Activated CD4-positive, alpha-beta memory T cell treated with anti-CD3 and anti-CD28 coated beads, Interleukin-2, amount 10 ng/mL, durations not matched to agents 7 days and 5 days (primary cell): ENCODE data around the gene EIF6. TPM values are rescaled to one million over a fixed set of nuclear protein-coding genes. Genes with fewer than 3 reads are reported as not detected.
"Not testable (repeated sequence)": the region's sequence is repeated elsewhere in the genome, so short reads cannot be mapped to it uniquely, and the experiment has no call there.

Experiments used
- CTCF ChIA-PET: fragments of 350-600 bp; sonication (Branson Sonifier 250); formaldehyde crosslinking; loops from one replicate; lab custom pipeline; 2021; ENCODE audit warnings: antibody characterized with exemption, inconsistent platforms; lab: Charles Lee
- POLR2A ChIA-PET: fragments of 350-600 bp; sonication (Branson Sonifier 250); formaldehyde crosslinking; loops from one replicate; lab custom pipeline; 2021; ENCODE audit warnings: antibody characterized with exemption; lab: Charles Lee
- DNase-seq: peaks from one replicate; pipeline ENCODE4 v3.0.0-alpha.2; 2020
- H3K27ac Mint-ChIP-seq: one replicate; pipeline ENCODE4 v1.8.0; 2021; ENCODE audit warnings: mild to moderate bottlenecking, mixed read lengths
- H3K27me3 Mint-ChIP-seq: one replicate; pipeline ENCODE4 v1.8.0; 2021; ENCODE audit warnings: mixed read lengths
- H3K36me3 Mint-ChIP-seq: one replicate; pipeline ENCODE4 v1.8.0; 2021; ENCODE audit warnings: low read depth, mixed read lengths
- H3K4me1 Mint-ChIP-seq: one replicate; pipeline ENCODE4 v1.8.0; 2021; ENCODE audit warnings: mixed read lengths
- H3K4me3 Mint-ChIP-seq: one replicate; pipeline ENCODE4 v1.8.0; 2021; ENCODE audit warnings: mild to moderate bottlenecking, mixed read lengths
- H3K9me3 Mint-ChIP-seq: one replicate; pipeline ENCODE4 v1.8.0; 2021; ENCODE audit warnings: mixed read lengths
- total RNA-seq, 2 experiments: library from RNA; stranded (reverse); gene quantifications; one replicate each; pipeline ENCODE4 v1.2.3, GENCODE V29; 2021

Gene EIF6
- total RNA-seq, 2 experiments from 2014 or later, result 86.1 to 91.3 TPM

DNA sequence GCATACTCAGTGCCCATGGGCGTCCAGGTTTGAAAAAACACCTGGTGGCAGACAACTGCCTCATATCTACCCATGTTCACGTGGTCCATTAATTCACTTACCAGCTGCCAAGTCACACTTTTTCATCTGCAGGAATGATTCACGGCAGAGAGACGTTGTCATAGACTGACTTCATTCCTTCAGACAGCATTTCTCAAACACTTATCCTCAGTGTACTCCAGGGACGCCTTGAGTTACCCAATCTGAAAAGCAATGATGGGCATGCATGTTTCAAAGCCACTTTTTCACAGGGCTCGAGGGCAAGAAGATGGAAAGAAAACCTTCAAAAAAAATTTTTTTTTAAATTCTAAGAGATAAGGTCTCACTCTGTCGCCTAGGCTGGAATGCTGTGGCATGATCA is 12.7 kb downstream of the EIF6 start:
- ChIA-PET POLR2A (interaction anchor here (0.5 to 1.1 kb wide), 2 partner anchors 127 to 547 kb away, joined by 3 read pairs; no protein-coding TSS in a partner anchor), CTCF (interaction anchor here (0.6 kb wide), 1 partner anchor 175 kb away, joined by 3 read pairs; no protein-coding TSS in a partner anchor)
- H3K27ac Mint-ChIP-seq, result no peak overlapping the region
- peaks cover 4% of the 10 kb centered on the region for H3K36me3 Mint-ChIP-seq
- H3K4me3 Mint-ChIP-seq, result no peak overlapping the region
- H3K4me1 Mint-ChIP-seq, result peaks cover 11% of the 10 kb centered on the region
- DNase-seq, result no peak
- H3K9me3 Mint-ChIP-seq, result no peaks in the 10 kb centered on the region
- H3K27me3 Mint-ChIP-seq, result no peaks in the 10 kb centered on the region

DNA sequence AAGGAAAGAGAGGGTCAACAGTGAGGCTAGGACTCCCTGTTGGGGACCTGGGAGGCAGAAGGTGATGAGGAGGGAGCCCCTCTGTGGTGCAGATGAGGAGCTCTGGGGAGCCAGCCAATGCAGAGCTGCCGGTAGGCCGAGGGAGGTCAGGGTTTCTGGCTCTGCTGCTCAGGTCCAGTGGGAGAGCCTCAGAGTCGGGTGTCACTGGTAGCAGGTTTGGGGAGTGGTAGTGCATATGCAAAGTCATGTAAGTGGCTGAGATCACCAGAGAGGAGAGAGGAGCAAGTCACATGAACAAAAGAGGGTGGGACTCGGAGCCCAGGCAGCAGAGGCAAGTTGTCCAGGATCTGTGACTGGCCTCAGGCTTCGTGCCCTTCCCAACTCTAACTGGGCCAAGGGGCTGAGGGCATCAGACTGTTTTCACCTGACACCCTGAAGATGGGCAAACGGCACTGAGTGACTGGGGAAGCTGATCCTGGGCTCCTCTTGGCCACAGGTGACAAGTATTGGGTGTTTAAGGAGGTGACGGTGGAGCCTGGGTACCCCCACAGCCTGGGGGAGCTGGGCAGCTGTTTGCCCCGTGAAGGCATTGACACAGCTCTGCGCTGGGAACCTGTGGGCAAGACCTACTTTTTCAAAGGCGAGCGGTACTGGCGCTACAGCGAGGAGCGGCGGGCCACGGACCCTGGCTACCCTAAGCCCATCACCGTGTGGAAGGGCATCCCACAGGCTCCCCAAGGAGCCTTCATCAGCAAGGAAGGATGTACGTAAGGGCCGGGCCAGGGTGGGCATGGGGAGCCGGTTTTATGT is 13.3 kb downstream of the EIF6 start:
- Mint-ChIP-seq H3K9me3 (no peaks in the 10 kb centered on the region), H3K27ac (no peak overlapping the region), H3K4me3 (no peak overlapping the region), H3K4me1 (peaks cover 7% of the 10 kb centered on the region), H3K27me3 (no peaks in the 10 kb centered on the region), H3K36me3 (peaks cover 10% of the 10 kb centered on the region)
- no peak for DNase-seq
- CTCF ChIA-PET, result interaction anchor here (0.6 to 4.2 kb wide), 4 partner anchors 125 to 881 kb away, joined by 3 to 38 read pairs (median 12); partner anchors contain the start of gene EDEM2
- POLR2A ChIA-PET, result interaction anchor here (0.5 to 1.1 kb wide), 2 partner anchors 126 to 546 kb away, joined by 3 read pairs; no protein-coding TSS in a partner anchor

DNA sequence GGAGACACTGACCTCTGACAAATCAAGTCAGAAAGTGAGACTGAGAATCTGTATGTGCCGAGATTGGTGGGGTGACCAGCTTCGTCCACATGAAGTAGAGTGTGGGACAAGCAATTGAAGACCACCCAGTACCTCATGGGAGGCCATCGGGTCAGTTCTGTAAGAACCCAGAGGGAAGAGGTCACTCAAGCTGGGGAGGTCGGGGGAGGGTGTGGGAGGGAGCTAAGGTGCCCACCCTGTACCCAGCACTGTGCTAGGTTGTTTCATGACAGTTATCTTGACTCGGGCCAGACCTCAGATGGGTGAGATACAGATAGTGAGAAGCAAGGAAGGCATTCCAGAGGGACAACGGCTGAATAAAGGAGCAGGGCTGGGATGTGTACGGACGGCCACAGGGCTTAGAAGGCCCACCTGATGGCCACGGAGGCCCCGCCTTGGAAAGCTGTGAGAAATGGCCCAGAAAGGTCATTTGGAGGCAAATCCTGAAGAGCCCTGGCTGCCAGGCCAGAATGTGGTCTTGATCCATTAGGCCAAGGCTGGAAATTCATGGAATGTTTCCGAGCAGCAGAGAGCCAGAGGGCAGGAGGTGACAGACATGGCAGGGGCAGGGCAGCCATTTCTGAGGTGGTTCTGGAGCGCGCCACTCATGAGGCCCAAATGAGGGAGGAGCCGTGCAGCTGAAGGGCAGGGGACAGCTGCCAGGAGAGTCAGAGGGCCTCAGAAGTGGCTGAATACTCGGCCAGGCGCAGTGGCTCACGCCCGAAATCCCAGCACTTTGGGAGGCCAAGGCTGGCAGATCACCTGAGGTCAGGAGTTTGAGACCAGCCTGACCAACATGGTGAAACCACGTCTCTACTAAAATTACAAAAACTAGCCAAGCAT is 14.3 kb downstream of the EIF6 start:
- Mint-ChIP-seq H3K27ac (no peak overlapping the region), H3K9me3 (no peaks in the 10 kb centered on the region), H3K27me3 (no peaks in the 10 kb centered on the region), H3K4me1 (peaks cover 4% of the 10 kb centered on the region), H3K4me3 (no peak overlapping the region), H3K36me3 (peaks cover 10% of the 10 kb centered on the region)
- POLR2A ChIA-PET, result interaction anchor here (1.4 to 2.9 kb wide), 2 partner anchors 8 to 126 kb away, joined by 6 to 10 read pairs; partner anchors contain the start of gene MMP24OS
- CTCF ChIA-PET, result interaction anchor here (0.7 to 4.2 kb wide), 8 partner anchors 11 to 175 kb away, joined by 3 to 38 read pairs (median 4); partner anchors contain the start of gene EDEM2
- no peak for DNase-seq

DNA sequence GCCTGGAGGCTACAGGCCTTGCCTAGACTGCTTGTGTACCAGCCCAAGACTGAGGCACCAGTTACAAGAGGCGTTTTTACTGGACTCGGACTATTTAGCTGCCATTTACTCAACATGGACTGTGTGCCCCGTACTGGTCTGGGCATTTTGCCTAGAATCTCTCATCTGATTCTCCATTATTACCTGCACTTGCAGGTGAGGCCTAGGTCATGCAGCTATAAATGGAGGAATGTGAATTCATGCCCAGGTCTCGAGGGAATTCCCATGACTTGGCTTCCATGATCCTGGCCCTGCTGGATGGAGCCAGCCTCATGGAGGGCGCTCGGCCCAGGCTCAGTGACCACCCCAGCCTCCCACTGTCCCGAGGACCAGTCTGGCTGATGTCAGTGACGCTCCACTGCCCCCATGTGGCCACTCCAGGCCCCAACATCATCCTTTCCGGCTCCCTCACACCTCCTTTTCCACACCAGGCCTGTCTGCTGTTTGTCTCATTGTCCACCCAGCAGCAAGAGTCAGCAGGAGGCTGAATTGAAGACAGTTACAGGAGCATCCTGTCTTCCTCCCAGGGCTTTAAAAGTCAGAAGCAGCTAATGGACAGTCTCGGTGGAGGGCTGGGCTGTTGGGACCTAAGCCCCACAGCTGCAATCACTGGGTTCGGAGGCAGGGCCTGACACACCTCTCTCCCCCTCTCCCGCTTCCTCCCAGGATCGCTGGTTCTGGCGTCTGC is 15.4 kb downstream of the EIF6 start:
- peaks cover 4% of the 10 kb centered on the region for H3K4me1 Mint-ChIP-seq
- peak; percentile 62 for DNase-seq
- no peak overlapping the region for H3K27ac Mint-ChIP-seq
- no peaks in the 10 kb centered on the region for H3K27me3 Mint-ChIP-seq
- H3K9me3 Mint-ChIP-seq, result no peaks in the 10 kb centered on the region
- H3K4me3 Mint-ChIP-seq, result no peak overlapping the region
- ChIA-PET POLR2A (interaction anchor here (1.0 to 2.9 kb wide), 4 partner anchors 9 to 125 kb away, joined by 3 to 10 read pairs (median 5); partner anchors contain the start of genes EIF6 and MMP24OS), CTCF (interaction anchor here (0.6 to 4.2 kb wide), 16 partner anchors 10 to 295 kb away, joined by 3 to 38 read pairs (median 4); partner anchors contain the start of genes EDEM2 and EIF6)
- peaks cover 10% of the 10 kb centered on the region for H3K36me3 Mint-ChIP-seq

DNA sequence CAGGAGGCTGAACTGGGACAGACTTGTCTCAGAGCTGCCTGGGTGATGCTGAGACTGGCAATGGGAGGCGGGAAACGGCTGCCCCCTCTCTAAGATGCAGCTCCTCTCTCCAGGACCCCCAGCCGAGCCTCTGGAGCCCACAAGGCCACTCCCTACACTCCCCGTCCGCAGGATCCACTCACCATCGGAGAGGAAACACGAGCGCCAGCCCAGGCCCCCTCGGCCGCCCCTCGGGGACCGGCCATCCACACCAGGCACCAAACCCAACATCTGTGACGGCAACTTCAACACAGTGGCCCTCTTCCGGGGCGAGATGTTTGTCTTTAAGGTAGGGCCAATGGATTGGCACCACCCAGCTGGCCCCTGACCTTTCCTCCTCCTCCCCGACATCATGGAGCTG is 17.5 kb downstream of the EIF6 start:
- no peak for DNase-seq
- Mint-ChIP-seq H3K4me3 (no peak overlapping the region), H3K27me3 (no peaks in the 10 kb centered on the region), H3K9me3 (no peaks in the 10 kb centered on the region), H3K27ac (no peak overlapping the region), H3K36me3 (peaks cover 10% of the 10 kb centered on the region), H3K4me1 (peaks cover 4% of the 10 kb centered on the region)
- ChIA-PET POLR2A (no interaction called here), CTCF (interaction anchor here (1.0 to 4.2 kb wide), 2 partner anchors 37 to 121 kb away, joined by 3 to 38 read pairs; partner anchors contain the start of gene EDEM2)

DNA sequence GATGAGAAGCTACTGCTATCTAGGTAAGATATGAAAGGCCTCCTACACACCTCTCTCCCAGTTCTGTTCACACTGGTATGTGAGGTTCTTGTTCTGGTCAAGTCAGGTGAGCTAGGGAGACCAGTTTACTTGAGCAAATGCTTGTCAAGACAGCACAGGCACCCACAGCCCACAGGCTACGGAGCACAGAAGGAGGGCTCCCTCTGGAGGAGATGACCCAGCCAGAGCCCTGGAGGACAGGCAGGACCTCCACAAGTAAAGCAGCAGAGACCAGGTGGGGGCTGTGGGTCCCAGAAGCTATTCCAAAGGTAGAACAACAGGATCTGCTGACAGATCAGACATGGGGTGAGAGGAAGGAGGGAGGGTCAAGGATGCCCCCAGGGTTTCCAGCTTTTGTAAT is 19.8 kb downstream of the EIF6 start:
- H3K27me3 Mint-ChIP-seq, result no peaks in the 10 kb centered on the region
- peaks cover 10% of the 10 kb centered on the region for H3K36me3 Mint-ChIP-seq
- no peaks in the 10 kb centered on the region for H3K9me3 Mint-ChIP-seq
- POLR2A ChIA-PET, result interaction anchor here (2.6 kb wide), 1 partner anchor 118 kb away, joined by 7 read pairs; the partner anchor contains the start of gene EDEM2
- H3K27ac Mint-ChIP-seq, result no peak overlapping the region
- H3K4me1 Mint-ChIP-seq, result no peaks in the 10 kb centered on the region
- CTCF ChIA-PET, result interaction anchor here (1.2 to 2.0 kb wide), 3 partner anchors 49 to 169 kb away, joined by 3 to 15 read pairs (median 7); no protein-coding TSS in a partner anchor
- DNase-seq, result no peak
- H3K4me3 Mint-ChIP-seq, result no peak overlapping the region

DNA sequence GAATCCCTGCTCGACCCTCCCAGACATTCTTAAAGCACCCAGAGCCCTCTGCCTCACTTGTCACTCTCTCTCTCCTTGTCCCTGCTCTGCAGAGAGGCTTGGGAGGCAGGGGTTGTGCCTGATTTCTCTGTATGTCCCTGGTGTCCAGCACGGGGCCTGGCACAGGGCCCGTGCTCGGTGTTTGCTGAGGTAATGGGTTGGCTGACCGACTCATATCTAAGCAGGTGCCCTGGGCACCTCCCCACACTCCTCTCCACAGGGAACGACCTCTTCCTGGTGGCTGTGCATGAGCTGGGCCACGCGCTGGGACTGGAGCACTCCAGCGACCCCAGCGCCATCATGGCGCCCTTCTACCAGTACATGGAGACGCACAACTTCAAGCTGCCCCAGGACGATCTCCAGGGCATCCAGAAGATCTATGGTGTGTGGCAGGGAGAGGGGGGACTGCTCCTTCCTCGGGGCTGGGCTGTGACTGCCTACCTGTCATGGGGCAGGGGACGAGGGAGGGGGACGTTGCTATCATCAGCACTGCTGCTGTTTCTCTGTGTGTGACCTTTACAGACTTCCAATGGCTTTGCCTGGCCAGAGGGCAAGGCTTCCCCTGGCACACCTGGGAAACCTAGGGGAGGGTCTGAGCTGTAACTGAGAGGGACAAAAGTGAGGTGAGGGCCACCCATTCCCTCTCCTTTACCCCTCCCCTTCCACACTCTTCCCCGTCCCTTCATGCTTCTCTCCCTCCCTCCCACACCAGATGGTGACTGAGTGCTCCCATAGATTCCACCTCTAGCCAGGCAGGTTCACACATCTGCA is 20.8 kb downstream of the EIF6 start:
- Mint-ChIP-seq H3K4me1 (no peaks in the 10 kb centered on the region), H3K36me3 (peaks cover 7% of the 10 kb centered on the region), H3K9me3 (no peaks in the 10 kb centered on the region), H3K27ac (no peak overlapping the region), H3K4me3 (no peak overlapping the region), H3K27me3 (no peaks in the 10 kb centered on the region)
- ChIA-PET POLR2A (interaction anchor here (2.6 kb wide), 1 partner anchor 117 kb away, joined by 7 read pairs; the partner anchor contains the start of gene EDEM2), CTCF (interaction anchor here (2.0 kb wide), 1 partner anchor 119 kb away, joined by 15 read pairs; no protein-coding TSS in a partner anchor)
- DNase-seq, result no peak

DNA sequence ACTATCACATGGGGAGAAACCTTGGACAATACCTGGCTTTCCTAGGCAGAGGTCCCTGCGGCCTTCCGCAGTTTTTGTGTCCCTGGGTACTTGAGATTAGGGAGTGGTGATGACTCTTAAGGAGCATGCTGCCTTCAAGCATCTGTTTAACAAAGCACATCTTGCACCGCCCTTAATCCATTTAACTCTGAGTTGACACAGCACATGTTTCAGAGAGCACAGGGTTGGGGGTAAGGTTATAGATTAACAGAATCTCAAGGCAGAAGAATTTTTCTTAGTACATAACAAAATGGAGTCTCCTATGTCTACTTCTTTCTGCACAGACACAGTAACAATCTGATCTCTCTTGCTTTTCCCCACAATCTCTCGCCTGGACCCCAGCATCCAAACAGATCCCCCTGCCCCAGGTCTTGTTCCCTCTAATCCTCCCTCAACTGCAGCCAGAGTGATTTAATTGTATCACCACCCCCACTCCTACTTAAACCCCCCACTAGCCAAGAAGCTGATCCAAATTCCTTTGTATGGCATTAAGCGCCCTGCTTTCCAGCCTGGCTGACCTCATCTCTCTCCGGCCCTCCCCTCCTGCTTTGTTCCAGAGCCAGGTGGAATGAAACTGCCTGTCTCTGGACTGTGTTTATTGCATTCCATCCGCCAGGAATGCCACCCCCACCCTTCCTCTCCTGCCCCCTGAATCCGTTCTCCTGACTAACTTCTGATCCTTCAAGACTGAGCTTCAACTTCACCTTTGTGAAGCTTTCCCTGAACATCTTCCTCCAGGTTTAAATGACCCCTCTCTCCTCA is 21.6 kb downstream of the EIF6 start:
- not testable (repeated sequence) for H3K27me3 Mint-ChIP-seq

DNA sequence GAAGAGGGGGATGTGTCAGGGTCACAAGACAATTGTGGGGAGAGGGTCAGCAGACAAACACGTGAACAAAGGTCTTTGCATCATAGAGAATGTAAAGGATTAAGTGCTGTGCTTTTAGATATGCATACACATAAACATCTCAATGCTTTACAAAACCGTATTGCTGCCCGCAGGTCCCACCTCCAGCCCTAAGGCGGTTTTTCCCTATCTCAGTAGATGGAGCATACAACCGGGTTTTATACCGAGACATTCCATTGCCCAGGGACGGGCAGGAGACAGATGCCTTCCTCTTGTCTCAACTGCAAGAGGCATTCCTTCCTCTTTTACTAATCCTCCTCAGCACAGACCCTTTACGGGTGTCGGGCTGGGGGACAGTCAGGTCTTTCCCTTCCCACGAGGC is 22.3 kb downstream of the EIF6 start:
- H3K9me3 Mint-ChIP-seq, H3K36me3 Mint-ChIP-seq, H3K4me1 Mint-ChIP-seq, POLR2A ChIA-PET, H3K4me3 Mint-ChIP-seq, H3K27ac Mint-ChIP-seq, H3K27me3 Mint-ChIP-seq, DNase-seq, CTCF ChIA-PET: not testable (repeated sequence)

More for the DNA sequence above, 21.6 kb downstream of the EIF6 start:
- H3K9me3 Mint-ChIP-seq, H3K27ac Mint-ChIP-seq, H3K4me3 Mint-ChIP-seq, DNase-seq, H3K36me3 Mint-ChIP-seq, CTCF ChIA-PET, H3K4me1 Mint-ChIP-seq: not testable (repeated sequence)
- POLR2A ChIA-PET, result interaction anchor here (2.6 kb wide), 1 partner anchor 116 kb away, joined by 7 read pairs; the partner anchor contains the start of gene EDEM2

DNA sequence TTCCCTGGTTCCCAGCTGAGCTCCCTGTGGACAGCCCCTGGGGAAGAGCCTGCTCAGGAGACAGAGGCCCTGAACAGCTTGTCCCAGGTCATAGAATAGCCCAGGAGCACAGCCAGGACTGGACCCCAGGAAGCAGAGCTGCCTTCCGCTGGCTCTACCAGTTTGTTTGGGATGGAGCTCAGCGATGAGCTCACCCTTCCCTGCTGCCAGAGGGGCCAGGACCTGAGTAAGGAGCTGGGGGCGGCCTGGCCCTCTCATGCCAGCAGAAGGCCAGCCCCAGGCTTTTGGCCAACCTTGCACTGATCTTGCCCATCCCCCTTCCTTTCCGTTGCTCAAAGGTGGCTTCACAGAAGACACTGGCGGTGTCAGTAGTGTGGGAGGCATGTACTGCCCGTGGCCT is 24.1 kb downstream of the EIF6 start:
- H3K4me3 Mint-ChIP-seq, result no peak overlapping the region
- no peaks in the 10 kb centered on the region for H3K36me3 Mint-ChIP-seq
- DNase-seq, result no peak
- H3K27me3 Mint-ChIP-seq, result no peaks in the 10 kb centered on the region
- no peaks in the 10 kb centered on the region for H3K4me1 Mint-ChIP-seq
- no peak overlapping the region for H3K27ac Mint-ChIP-seq
- H3K9me3 Mint-ChIP-seq, result no peaks in the 10 kb centered on the region
- ChIA-PET CTCF (no interaction called here), POLR2A (interaction anchor here (1.3 kb wide), 1 partner anchor 17 kb away, joined by 4 read pairs; the partner anchor contains the start of gene MMP24OS)
